ENCODE measurements around the gene NLRC5. TPM values are rescaled to one million over a fixed set of nuclear protein-coding genes. Genes with fewer than 3 reads are reported as not detected.
"Not testable (repeated sequence)": the region's sequence is repeated elsewhere in the genome, so short reads cannot be mapped to it uniquely, and the experiment has no call there.

Gene NLRC5
- total and polyA plus RNA-seq, 4 donors: 23.9 to 46.4 (median 31.1) TPM

- no peak overlapping the region for H3K9ac ChIP-seq (ENCODE audit: insufficient read depth in 1 of 2, low read length in 2 of 2)
- ATAC-seq (ENCODE audit: insufficient read depth, low FRiP score): no peak
Measured at GRCh38 chr16:57069635-57070370, 80.4 kb downstream of the NLRC5 start.

GRCh38 chr16:57070424-57070823 lies 81.1 kb downstream of the NLRC5 start:
- Histone ChIP-seq H3K4me3 (no peak overlapping the region), H3K36me3 (ENCODE audit: control insufficient read depth in 4 of 4, insufficient read depth in 4 of 4, low read length in 4 of 4) (peaks cover 0 to 13% (median 0%) of the 10 kb centered on the region in 4 donors), H3K9me3 (ENCODE audit: control insufficient read depth in 4 of 4, insufficient read depth in 3 of 4, low read length in 3 of 4) (no peaks in the 10 kb centered on the region), H3K9ac (ENCODE audit: insufficient read depth in 1 of 2, low read length in 2 of 2) (no peak overlapping the region), H3K27me3 (ENCODE audit: control insufficient read depth in 3 of 3, insufficient read depth in 3 of 3, low read length in 2 of 3) (no peaks in the 10 kb centered on the region), H3K27ac (ENCODE audit: low read depth in 1 of 2, low read length in 1 of 2) (no peak overlapping the region), H3K4me1 (ENCODE audit: control insufficient read depth in 5 of 5, insufficient read depth in 5 of 5, low read length in 5 of 5) (no peaks in the 10 kb centered on the region)
- ATAC-seq (ENCODE audit: insufficient read depth, low FRiP score): no peak
- WGBS, 2 donors: 92 to 95% methylated on average over 2 of the region's 2 CpGs
- DNase-seq: no peak
- no peak for TF ChIP-seq CTCF (IDR thresholded peaks at IDR 0.05; ENCODE audit: control extremely low read depth, extremely low read depth)

More at GRCh38 chr16:57069635-57070370, 80.4 kb downstream of the NLRC5 start:
- no peaks in the 10 kb centered on the region for H3K27me3 ChIP-seq (ENCODE audit: control insufficient read depth in 3 of 3, insufficient read depth in 3 of 3, low read length in 2 of 3)
- no peaks in the 10 kb centered on the region for H3K9me3 ChIP-seq (ENCODE audit: control insufficient read depth in 4 of 4, insufficient read depth in 3 of 4, low read length in 3 of 4)
- H3K4me3 ChIP-seq: no peak overlapping the region
- H3K36me3 ChIP-seq (ENCODE audit: control insufficient read depth in 4 of 4, insufficient read depth in 4 of 4, low read length in 4 of 4): peaks cover 0 to 13% (median 1%) of the 10 kb centered on the region in 4 donors
- H3K4me1 ChIP-seq (ENCODE audit: control insufficient read depth in 5 of 5, insufficient read depth in 5 of 5, low read length in 5 of 5): no peaks in the 10 kb centered on the region
- DNase-seq: no peak
- H3K27ac ChIP-seq (ENCODE audit: low read depth in 1 of 2, low read length in 1 of 2): no peak overlapping the region
- TF ChIP-seq CTCF (IDR thresholded peaks at IDR 0.05; ENCODE audit: control extremely low read depth, extremely low read depth): no peak
- 67 to 76% methylated on average over 8 of the region's 8 CpGs for WGBS, 2 donors

- H3K27ac ChIP-seq (ENCODE audit: low read depth in 1 of 2, low read length in 1 of 2); H3K4me1 ChIP-seq (ENCODE audit: control insufficient read depth in 5 of 5, insufficient read depth in 5 of 5, low read length in 5 of 5); H3K4me3 ChIP-seq; DNase-seq; H3K9me3 ChIP-seq (ENCODE audit: control insufficient read depth in 4 of 4, insufficient read depth in 3 of 4, low read length in 3 of 4); ATAC-seq (ENCODE audit: insufficient read depth, low FRiP score); H3K27me3 ChIP-seq (ENCODE audit: control insufficient read depth in 3 of 3, insufficient read depth in 3 of 3, low read length in 2 of 3); H3K9ac ChIP-seq (ENCODE audit: insufficient read depth in 1 of 2, low read length in 2 of 2): not testable (repeated sequence)
- 84 to 85% methylated on average over 4 of the region's 4 CpGs for WGBS, 2 donors
- H3K36me3 ChIP-seq (ENCODE audit: control insufficient read depth in 4 of 4, insufficient read depth in 4 of 4, low read length in 4 of 4): peaks cover 0 to 13% (median 0%) of the 10 kb centered on the region in 4 donors
Measured at GRCh38 chr16:57071081-57071732, 81.8 kb downstream of the NLRC5 start.

GRCh38 chr16:57071831-57072582 lies 82.7 kb downstream of the NLRC5 start:
- no peak overlapping the region for H3K27ac ChIP-seq (ENCODE audit: low read depth in 1 of 2, low read length in 1 of 2)
- no peak overlapping the region for H3K9ac ChIP-seq (ENCODE audit: insufficient read depth in 1 of 2, low read length in 2 of 2)
- ATAC-seq (ENCODE audit: insufficient read depth, low FRiP score) (no peak), DNase-seq (peak in 1 of 3 donors; percentile 17)
- H3K9me3 ChIP-seq (ENCODE audit: control insufficient read depth in 4 of 4, insufficient read depth in 3 of 4, low read length in 3 of 4): no peaks in the 10 kb centered on the region
- H3K4me3 ChIP-seq: no peak overlapping the region
- H3K27me3 ChIP-seq (ENCODE audit: control insufficient read depth in 3 of 3, insufficient read depth in 3 of 3, low read length in 2 of 3): no peaks in the 10 kb centered on the region
- peaks cover 0 to 20% (median 0%) of the 10 kb centered on the region in 4 donors for H3K36me3 ChIP-seq (ENCODE audit: control insufficient read depth in 4 of 4, insufficient read depth in 4 of 4, low read length in 4 of 4)
- WGBS, 2 donors: 89 to 92% methylated on average over 3 of the region's 3 CpGs
- H3K4me1 ChIP-seq (ENCODE audit: control insufficient read depth in 5 of 5, insufficient read depth in 5 of 5, low read length in 5 of 5): no peaks in the 10 kb centered on the region
- TF ChIP-seq CTCF (IDR thresholded peaks at IDR 0.05; ENCODE audit: control extremely low read depth, extremely low read depth): no peak

Data from lung (tissue), 12 donors.